Lung microvascular endothelial cell (primary cell): ENCODE results near the gene GLT8D1. TPM values are rescaled to one million over a fixed set of nuclear protein-coding genes. Genes with fewer than 3 reads are reported as not detected.
"Not testable (repeated sequence)": the region's sequence is repeated elsewhere in the genome, so short reads cannot be mapped to it uniquely, and the experiment has no call there.

Source experiments
- DNase-seq, 2 donors: peaks; one replicate each; pipeline versions ENCODE4 v3.0.0 to v3.0.0-alpha.2; 2010; ENCODE audit warnings: low read depth in 2 of 2
- total RNA-seq: library from RNA; depleted of rRNA; stranded (reverse); fragments of >200 nt; gene quantifications from 2 replicates; pipeline ENCODE4 v1.2.1, GENCODE V29; 2014

Gene GLT8D1
- total RNA-seq, 1 donor from 2014 or later = 47.2 TPM

DNA sequence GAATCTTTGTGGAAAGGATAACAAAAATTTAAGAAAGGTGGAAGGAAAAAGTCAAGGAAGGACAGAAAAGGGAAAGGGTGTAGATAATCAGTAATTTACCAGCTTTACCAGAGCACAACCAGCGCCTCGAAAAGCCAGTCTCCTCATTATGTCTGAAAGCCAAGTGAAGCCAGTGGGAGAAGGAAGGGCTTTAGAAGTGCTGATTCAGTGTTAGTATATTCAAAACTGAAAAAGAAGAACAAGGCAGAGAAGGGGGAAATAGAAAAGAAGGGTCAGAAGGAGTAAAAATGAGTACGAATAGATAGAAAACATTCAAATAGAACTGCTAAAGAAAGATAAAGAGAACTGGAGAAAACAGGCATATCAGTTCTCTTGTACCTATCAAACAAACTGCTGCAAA, 24.0 kb downstream of the GLT8D1 start:
- no peak for DNase-seq

DNA sequence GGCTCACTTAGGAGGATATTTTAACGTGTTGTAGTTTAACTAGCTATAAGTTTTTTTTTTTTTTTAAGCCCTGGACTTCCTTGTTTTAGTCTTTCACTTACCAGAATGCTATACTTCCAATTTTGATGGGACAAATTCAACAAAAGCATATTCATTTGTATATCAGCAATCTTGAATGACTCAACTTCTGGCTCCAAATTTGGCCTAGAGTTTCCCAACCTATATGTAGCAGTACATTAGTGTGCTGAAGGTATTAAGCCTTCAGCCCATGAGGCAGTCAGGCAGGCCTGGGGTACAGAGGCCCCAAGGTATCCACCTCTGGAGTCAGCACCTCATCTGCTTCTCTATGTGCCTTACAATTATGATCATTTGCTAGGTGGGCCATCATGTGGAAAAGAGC, 25.8 kb downstream of the GLT8D1 start:
- no peak for DNase-seq

DNA sequence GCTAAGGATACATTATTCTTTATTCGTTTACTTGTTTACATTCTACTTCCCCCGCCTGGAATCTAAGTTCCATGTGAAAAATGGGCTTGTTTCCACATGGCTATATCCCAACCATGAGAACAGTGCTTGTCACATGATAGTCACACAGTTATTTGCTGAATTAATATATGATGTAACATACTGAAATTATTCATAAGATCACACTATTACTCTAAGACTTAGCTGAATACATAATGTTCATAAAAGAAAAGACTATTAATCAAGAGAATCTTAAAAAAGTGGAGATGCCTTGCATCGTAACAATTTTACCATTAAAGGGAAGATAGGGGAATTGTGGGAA, 26.4 kb downstream of the GLT8D1 start:
- DNase-seq = no peak

DNA sequence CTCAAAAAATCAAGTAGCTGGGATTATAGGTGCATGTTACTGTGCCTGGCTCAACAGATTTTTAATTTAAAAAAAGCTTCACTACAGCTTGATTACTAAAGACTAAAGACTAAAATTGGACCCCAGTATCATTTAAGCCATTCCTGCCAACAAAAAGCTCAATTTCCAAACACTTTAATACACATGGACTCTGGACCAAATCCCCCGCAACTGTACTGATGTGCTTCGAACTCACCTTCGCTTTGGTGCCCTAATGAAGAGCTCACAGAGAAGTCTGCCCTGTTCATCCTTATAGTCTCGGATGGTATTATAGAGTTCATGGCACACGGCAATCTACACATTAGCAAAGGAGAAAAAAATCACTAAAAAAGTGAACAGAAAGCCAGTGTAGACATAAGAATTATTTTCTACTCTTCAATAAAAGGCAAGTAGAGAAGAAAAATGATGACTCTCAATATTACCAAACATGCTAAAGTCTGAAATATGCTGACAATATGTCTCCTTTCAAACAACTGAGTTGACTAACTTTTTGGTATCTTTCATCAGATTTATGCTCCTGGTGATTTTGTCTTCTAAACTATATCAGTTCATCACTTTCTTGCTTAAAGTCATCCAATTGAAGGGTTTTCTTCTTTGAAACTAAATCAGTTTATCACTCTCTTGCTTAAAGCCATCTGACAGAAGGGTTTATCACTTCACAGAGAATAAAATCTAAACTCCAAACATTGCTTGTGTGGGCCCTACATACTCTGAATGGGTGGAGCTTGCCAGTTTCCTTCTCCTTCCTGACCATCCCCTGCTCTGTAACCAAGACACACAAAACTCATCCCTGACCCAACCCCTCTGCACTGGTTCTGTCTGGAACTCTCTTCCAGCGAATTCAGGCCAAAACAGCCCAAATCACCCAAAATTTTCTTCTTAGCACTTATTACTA, 27.1 kb downstream of the GLT8D1 start:
- DNase-seq = no peak

DNA sequence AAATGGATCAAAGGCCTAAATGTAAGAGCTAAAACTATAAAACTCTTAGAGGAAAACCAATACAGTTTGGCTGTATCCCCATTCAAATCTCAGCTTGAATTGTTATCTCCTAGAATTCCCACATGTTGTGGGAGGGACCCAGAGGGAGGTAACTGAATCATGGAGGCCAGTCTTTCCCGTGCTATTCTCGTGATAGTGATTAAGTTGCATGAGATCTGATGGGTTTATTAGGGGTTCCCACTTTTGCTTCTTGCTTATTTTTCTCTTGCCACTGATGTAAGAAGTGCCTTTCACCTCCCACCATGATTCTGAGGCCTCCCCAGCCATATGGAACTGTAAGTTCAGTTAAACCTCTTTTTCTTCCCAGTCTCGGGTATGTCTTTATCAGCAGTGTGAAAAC, 29.4 kb downstream of the GLT8D1 start:
- not testable (repeated sequence) for DNase-seq

DNA sequence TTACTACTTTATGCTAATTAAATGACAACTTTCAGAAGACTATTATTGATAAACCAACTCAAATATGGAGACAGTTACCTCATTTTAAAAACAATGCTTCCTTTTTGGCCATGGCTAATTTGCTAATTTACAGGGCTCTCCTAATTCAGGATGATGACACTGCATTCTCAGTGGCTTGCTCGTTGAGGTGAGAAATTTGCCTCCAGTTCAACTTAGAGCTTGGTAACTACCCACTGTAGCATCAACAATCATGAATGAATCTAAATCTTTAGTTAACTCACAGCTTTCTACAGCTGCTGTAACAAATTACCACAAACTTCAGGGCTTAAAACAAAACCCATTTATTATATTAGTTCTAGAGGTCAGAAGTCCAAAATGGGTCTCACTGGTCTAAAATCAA, 33.9 kb downstream of the GLT8D1 start:
- no peak for DNase-seq

DNA sequence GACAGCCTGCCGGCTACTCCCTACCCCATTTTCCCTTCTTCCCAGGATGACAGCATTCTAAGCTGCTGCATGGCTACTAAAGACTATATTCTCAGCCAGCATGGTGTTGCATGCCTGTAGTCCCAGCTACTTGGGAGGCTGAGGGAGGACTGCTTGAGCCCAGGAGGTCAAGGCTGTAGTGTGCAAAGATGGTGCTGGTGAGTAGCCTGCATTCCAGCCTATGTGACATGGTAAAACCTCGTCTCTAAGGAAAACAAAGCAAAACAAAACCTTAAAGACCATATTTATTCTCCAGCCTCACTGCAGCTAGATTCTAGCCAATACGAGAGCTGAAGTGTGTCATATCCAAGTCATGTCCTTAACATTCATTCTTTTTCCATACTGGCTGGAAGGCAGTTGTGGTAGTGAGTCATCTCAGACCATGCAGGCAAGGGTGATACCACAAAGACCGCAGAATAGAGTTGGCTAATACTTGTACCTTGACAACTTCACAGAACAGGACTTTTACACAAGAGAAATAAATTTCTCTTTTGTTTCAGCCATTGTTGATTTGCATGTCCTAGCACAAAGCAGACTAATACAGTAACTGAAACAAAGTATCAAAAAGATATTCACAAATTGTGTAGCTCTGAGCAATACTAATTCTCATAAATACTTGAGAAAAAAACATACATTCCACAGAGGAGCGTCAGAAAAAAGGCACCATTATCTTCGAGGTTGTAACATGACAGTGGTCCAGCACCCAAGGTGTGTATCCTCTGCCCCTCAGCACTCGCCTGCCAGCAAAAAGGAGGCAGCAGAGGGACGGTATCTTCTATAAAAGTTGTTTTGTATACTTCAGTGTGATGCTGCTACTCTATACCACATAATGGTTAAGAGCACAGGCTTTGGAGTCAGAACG, 34.7 kb downstream of the GLT8D1 start:
- DNase-seq = peak; percentile 77 to 99

DNA sequence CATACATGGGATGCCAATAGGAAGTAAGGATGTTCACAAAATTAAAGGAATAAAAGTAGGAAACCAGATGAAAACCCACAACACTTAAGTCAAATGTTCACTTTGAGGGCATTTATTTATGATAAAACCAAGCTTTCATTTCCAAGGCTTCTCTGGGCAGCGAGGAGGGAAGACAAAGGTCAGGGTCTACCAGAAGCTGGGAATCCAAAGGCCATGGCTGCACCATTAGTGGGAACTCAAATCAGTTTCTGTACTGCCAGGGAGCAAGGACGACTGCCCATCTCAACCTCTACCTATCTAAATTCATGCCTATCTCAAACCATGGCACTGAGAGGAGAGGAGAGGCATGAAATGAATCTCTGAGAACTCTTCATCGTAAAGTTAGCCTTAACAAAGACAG, 42.5 kb downstream of the GLT8D1 start:
- DNase-seq = no peak

DNA sequence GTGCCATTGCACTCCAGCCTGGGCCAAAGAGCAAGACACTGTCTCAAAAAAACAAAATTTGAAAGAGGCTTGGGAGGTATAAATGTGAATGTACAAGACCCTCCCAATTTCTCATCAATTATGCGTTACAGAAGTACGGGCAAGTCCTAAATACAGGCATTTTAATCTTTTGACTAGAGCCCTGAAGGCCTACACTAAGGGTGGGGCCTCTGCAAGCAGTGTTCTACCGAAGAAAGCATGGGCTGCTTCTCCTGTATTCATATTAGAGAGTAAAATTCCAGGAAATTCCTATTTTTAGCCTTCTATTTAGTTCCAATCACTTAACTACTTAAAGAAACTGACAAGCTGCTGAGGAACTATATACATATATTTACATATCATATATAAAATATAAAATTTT, 45.5 kb downstream of the GLT8D1 start:
- no peak for DNase-seq

DNA sequence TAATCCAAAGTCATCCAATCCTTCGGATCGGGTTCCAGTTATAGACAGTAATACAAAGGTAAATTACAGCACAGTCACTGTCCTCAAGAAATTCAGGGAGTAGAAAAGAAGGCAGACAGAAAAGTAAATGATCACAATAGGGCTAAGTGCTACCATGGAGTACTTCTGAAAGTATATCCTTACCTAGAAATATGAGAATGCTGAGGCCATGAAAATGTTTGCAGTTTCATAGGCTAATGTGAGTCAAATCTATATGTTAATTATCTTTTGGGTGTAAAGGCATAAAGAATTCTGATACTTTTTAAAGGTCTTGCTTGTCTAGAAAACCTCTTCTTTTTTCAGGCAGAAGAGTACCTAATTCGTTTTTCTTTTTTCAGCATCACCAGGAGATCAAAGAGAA, 49.7 kb downstream of the GLT8D1 start:
- DNase-seq = no peak

DNA sequence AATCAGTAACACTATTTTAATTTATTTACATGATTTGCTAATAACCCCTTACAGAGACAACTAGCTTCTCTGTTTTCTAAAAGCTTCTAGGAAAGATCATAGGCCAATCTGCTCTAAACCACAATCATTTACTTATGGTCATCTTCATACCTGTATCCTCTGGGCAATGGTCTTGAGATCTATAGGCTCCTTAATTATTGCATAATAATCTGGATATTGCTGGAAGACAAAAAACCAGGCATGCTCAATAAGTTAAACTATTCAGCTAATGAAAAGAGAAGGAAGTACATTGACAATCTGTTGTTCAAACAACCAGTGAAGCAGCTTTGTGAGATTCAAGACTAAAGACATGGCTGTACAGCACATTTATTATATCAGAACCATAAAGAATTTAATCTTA, 54.0 kb downstream of the GLT8D1 start:
- DNase-seq = no peak

DNA sequence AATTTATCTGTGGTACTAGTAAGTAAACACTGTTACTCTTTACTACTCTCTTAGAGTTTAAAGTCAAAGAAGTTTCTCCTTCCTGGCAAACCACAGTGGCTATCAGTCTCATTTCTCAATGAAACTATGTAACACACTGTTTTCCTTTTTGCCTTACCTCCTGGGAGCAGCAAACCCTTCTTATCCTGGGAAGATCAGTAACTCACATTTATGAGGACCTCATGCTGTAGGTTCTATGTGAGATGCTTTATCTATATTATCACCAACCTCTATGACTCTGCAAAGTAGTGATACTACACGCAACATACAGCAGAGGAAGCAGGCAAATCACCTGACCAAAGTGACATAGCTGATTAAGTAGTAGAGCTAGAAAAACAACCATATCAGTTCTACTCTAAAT, 55.2 kb downstream of the GLT8D1 start:
- no peak for DNase-seq

DNA sequence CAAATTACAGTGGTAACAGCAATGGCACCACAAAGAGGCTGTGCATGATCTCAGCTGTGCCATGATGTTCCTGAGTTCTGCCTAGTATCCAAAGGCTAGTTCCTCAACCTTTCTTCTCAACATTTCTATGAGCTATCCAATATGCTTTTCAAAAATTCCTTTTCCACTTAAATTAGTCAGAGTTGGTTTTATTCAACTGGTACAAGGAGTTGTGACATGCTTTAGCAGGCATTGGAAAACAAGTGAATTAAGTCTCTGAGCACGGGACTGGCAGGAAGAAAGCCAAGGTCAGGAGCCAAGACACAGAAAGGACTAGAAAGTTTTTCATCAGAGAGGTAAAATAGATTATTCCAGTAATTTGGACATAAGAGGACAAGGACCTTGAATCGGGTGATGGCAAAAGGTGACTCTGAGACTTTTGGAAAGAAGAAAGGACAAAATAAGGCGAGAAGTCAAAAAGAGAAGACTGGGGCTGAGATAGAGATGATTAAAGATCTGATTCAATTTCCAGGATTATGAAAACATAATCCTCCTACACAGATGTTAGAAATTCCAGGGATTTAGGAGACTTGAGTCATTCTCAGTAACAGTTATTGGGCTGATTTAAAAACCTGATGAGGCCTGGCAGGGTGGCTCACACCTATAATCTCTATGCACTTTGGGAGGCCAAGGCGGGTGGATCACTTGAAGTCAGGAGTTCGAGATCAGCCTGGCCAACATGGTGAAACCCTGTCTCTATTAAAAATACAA, 56.0 kb downstream of the GLT8D1 start:
- DNase-seq = no peak

DNA sequence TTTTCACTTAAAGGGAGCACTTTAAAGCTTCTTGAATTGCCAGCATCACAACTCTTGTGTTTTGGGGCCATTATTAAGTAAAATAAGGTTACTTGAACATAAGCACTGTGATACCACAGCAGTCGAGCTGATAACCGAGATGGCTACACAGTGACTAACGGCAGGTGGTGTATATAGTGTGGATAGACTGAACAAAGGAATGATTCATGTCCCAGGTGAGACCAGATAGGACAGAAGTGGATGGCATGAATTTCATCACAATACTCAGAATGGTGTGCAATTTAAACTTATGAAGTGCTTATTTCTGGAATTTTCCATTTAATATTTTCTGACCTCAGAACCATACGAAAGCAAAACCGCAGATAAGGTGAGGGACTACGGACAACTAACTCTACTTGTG, 60.0 kb downstream of the GLT8D1 start:
- no peak for DNase-seq

Other genes with a start within 250 kb of the GLT8D1 start
- gene STAB1, start 210.5 kb downstream of the GLT8D1 start, total RNA-seq = 136 and 224 TPM in 2 replicates
- 28.4 and 29.0 TPM in 2 replicates for gene NT5DC2, start 171.9 kb downstream of the GLT8D1 start, total RNA-seq
- gene UQCC5, start 169.2 kb downstream of the GLT8D1 start, total RNA-seq = 7.3 and 8.3 TPM in 2 replicates
- gene PBRM1, start 19.9 kb downstream of the GLT8D1 start, total RNA-seq = 42.7 and 53.2 TPM in 2 replicates
- gene GNL3, start 19.8 kb downstream of the GLT8D1 start, total RNA-seq = 47.5 and 63.1 TPM in 2 replicates
- gene SPCS1, start 315 bp upstream of the GLT8D1 start, total RNA-seq = 30.2 and 38.4 TPM in 2 replicates
- 7.0 and 12.3 TPM in 2 replicates for gene NEK4, start 65.1 kb upstream of the GLT8D1 start, total RNA-seq
- gene ITIH1, start 71.8 kb upstream of the GLT8D1 start, total RNA-seq = not detected in 2 replicates
- gene ITIH3, start 89.0 kb upstream of the GLT8D1 start, total RNA-seq = 0.22 and 0.60 TPM in 2 replicates
- 0.22 and 0.40 TPM in 2 replicates for gene ITIH4, start 124.9 kb upstream of the GLT8D1 start, total RNA-seq
- 0.20 TPM in 1 of 2 replicates, not detected in the other for gene MUSTN1, start 129.2 kb upstream of the GLT8D1 start, total RNA-seq
- gene STIMATE, start 191.8 kb upstream of the GLT8D1 start, total RNA-seq = 7.0 and 9.7 TPM in 2 replicates